Tibial nerve (tissue), 4 donors: ENCODE data around the gene PANK4.

Source experiments
- CTCF ChIP-seq, 5 experiments: fragments of 200-600 bp in 3 of 5; fragments of 450-650 bp in 2 of 5; sonication (generic) in 3 of 5; IDR thresholded peaks; one replicate each; pipeline ENCODE4 v1.5.1; 2016 to 2019; ENCODE audit warnings: antibody characterized with exemption in 5 of 5, mild to moderate bottlenecking in 3 of 5, moderate library complexity in 2 of 5
- EP300 ChIP-seq, 2 donors: sonication (generic); formaldehyde crosslinking; IDR thresholded peaks; one replicate each; pipeline ENCODE4 v1.6.1; 2017; ENCODE audit warnings: antibody characterized with exemption in 2 of 2, mild to moderate bottlenecking in 1 of 2
- POLR2A ChIP-seq, 2 donors: fragments of 450-650 bp; IDR thresholded peaks; one replicate each; pipeline ENCODE4 v1.6.1; 2017; ENCODE audit warnings: antibody characterized with exemption in 2 of 2, mild to moderate bottlenecking in 2 of 2, moderate library complexity in 2 of 2

- no peak for TF ChIP-seq EP300 (IDR thresholded peaks at IDR 0.05)
- no peak for TF ChIP-seq CTCF (IDR thresholded peaks at IDR 0.05)
- TF ChIP-seq POLR2A (IDR thresholded peaks at IDR 0.05), result no peak
Observed at GRCh38 chr1:2477791-2478499, 48.5 kb downstream of the PANK4 start.
